ENCODE measurements around the gene SHANK3. TPM values are rescaled to one million over a fixed set of nuclear protein-coding genes. Genes with fewer than 3 reads are reported as not detected.
A peak's percentile ranks its signal among the peaks of the same experiment; 100 is the strongest.

The SHANK3 gene
- total and polyA plus RNA-seq, 12 donors, result 14.3 to 59.8 (median 24.7) TPM

GRCh38 chr22:50701428-50702154, 29.0 kb downstream of the SHANK3 start:
- Histone ChIP-seq H3K27me3 (no peaks in the 10 kb centered on the region), H3K27ac (peak overlapping the region in 1 of 10 donors; percentile 2), H3K4me3 (no peak overlapping the region), H3K4me1 (peaks cover 9 to 79% (median 35%) of the 10 kb centered on the region in 9 donors), H3K9me3 (no peaks in the 10 kb centered on the region), H3K36me3 (peaks cover 0 to 89% (median 0%) of the 10 kb centered on the region in 9 donors)
- DNase-seq (no peak), ATAC-seq (no peak)
- 76 to 84% methylated on average over 11 of the region's 11 CpGs for WGBS, 2 donors
- intact Hi-C loops (cut with DNase I), result no loop called here
- TF ChIP-seq CTCF (IDR thresholded peaks at IDR 0.05), result no peak

GRCh38 chr22:50702261-50702671, 29.6 kb downstream of the SHANK3 start:
- intact Hi-C loops (cut with DNase I), result no loop called here
- H3K9me3 ChIP-seq, result no peaks in the 10 kb centered on the region
- no peak overlapping the region for H3K4me3 ChIP-seq
- H3K27me3 ChIP-seq, result no peaks in the 10 kb centered on the region
- WGBS, 2 donors, result 61 to 67% methylated on average over 7 of the region's 7 CpGs
- H3K27ac ChIP-seq, result no peak overlapping the region
- peaks cover 0 to 92% (median 0%) of the 10 kb centered on the region in 9 donors for H3K36me3 ChIP-seq
- no peak for ATAC-seq
- DNase-seq, result no peak
- no peak for TF ChIP-seq CTCF (IDR thresholded peaks at IDR 0.05)
- peaks cover 4 to 73% (median 33%) of the 10 kb centered on the region in 9 donors for H3K4me1 ChIP-seq

- WGBS, 2 donors, result 83 to 84% methylated on average over 20 of the region's 20 CpGs
- H3K4me1 ChIP-seq, result peaks cover 4 to 72% (median 29%) of the 10 kb centered on the region in 9 donors
- H3K4me3 ChIP-seq, result no peak overlapping the region
- H3K27me3 ChIP-seq, result no peaks in the 10 kb centered on the region
- no peak for ATAC-seq
- intact Hi-C loops (cut with DNase I), result no loop called here
- H3K36me3 ChIP-seq, result peaks cover 0 to 96% (median 0%) of the 10 kb centered on the region in 9 donors
- no peak for TF ChIP-seq CTCF (IDR thresholded peaks at IDR 0.05)
- H3K27ac ChIP-seq, result no peak overlapping the region
- H3K9me3 ChIP-seq, result no peaks in the 10 kb centered on the region
- DNase-seq, result peak in 1 of 2 donors; percentile 19
Measured at GRCh38 chr22:50702821-50703725, 30.4 kb downstream of the SHANK3 start.

GRCh38 chr22:50703726-50704509, 31.3 kb downstream of the SHANK3 start:
- no peak for TF ChIP-seq CTCF (IDR thresholded peaks at IDR 0.05)
- Histone ChIP-seq H3K9me3 (no peaks in the 10 kb centered on the region), H3K4me1 (peaks cover 0 to 64% (median 22%) of the 10 kb centered on the region in 9 donors), H3K27me3 (no peaks in the 10 kb centered on the region), H3K36me3 (peaks cover 0 to 98% (median 0%) of the 10 kb centered on the region in 9 donors), H3K4me3 (no peak overlapping the region), H3K27ac (no peak overlapping the region)
- DNase-seq (no peak), ATAC-seq (no peak)
- intact Hi-C loops (cut with DNase I), result no loop called here
- 83 to 89% methylated on average over 36 of the region's 36 CpGs for WGBS, 2 donors

All from heart right ventricle (tissue), 16 donors.